ENCODE data around the gene LARP1. TPM values are rescaled to one million over a fixed set of nuclear protein-coding genes. Genes with fewer than 3 reads are reported as not detected.

The LARP1 gene
- total and polyA plus RNA-seq, 10 of the 15 experiments (the other 5 are each of a cell fraction or from before 2014, with no cell fraction given) = 22.6 to 227 (median 60.8) TPM

- Histone ChIP-seq H4K20me1 (ENCODE audit: control insufficient read depth, insufficient read depth) (peaks cover 16% of the 10 kb centered on the region), H3K4me1 (ENCODE audit: control insufficient read depth, insufficient read depth, low read length) (peaks cover 19% of the 10 kb centered on the region), H3K4me3 (no peak overlapping the region), H3K27me3 (replicated peaks in 1 of 2; ENCODE audit: control insufficient read depth in 2 of 2, insufficient read depth in 2 of 2, low read length in 1 of 2) (no peaks in the 10 kb centered on the region), H2AFZ (ENCODE audit: control insufficient read depth, low read depth, low read length) (no peak overlapping the region), H3K36me3 (ENCODE audit: control insufficient read depth in 2 of 2, insufficient read depth in 2 of 2, low read length in 1 of 2) (peaks cover 9 to 15% of the 10 kb centered on the region in 2 experiments), H3K79me2 (ENCODE audit: control insufficient read depth, insufficient read depth, low read length) (peaks cover 96% of the 10 kb centered on the region), H3K27ac (ENCODE audit: control insufficient read depth, insufficient read depth) (no peak overlapping the region), H3K4me2 (ENCODE audit: control insufficient read depth, insufficient read depth) (no peak overlapping the region), H3K9me3 (replicated peaks; ENCODE audit: control insufficient read depth, insufficient read depth, low read length) (no peaks in the 10 kb centered on the region), H3K9ac (ENCODE audit: control insufficient read depth, insufficient read depth, low read length) (no peak overlapping the region)
- in situ Hi-C loops (cut with MboI) (no loop called here), intact Hi-C loops (cut with micrococcal nuclease; ENCODE audit: unreplicated experiment) (no loop called here)
- BruUV-seq (replicated peaks) = no TSS peak
- ChIA-PET RAD21 (ENCODE audit: unreplicated experiment) (no interaction called here), CTCF (interaction anchor here (1.6 kb wide), 1 partner anchor 11 kb away, joined by 3 read pairs; no protein-coding TSS in a partner anchor), POLR2A (no interaction called here), SMC1A (ENCODE audit: uncharacterized antibody, unreplicated experiment) (interaction anchor here (0.8 kb wide), 1 partner anchor 81 kb away, joined by 4 read pairs; no protein-coding TSS in a partner anchor)
- WGBS (ENCODE audit: insufficient coverage, insufficient replicate concordance, low lambda C conversion rate, missing lambda C conversion rate) = 100% methylated on average over 1 of the region's 1 CpG
- ATAC-seq (no peak), DNase-seq (ENCODE audit: low read depth, low spot score) (no peak), FAIRE-seq (no peak)
- no peak for TF ChIP-seq MXI1 (IDR thresholded peaks at IDR 0.05; ENCODE audit: low read depth, low read length)
- no peak for TF ChIP-seq ESRRA (IDR thresholded peaks at IDR 0.05; ENCODE audit: low read length)
- TF ChIP-seq NFYB (IDR thresholded peaks at IDR 0.05; ENCODE audit: insufficient read depth, low read depth, low read length) = no peak
- TF ChIP-seq PAX8 (IDR thresholded peaks at IDR 0.05) = no peak
Observed at GRCh38 chr5:154776167-154776566, 21.0 kb downstream of the LARP1 start.

DNA sequence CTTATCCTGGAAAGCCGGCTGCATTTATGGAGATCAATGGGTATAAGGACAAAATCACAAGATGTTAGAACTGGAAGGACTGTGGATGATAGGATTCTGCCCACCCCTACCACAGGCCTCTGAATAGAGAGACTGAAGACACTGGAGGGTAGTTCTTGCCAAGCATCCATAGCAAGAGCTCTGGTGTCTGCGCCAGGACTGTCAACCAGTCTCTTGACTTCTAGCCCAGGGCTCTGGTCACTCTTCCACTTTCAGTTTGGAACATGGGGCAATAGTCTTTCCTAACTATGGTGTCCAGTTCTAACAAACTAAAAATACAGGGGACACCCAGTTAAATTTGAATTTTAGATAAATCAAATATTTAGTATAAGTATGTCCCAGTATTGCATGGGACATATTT lies 23.4 kb downstream of the LARP1 start:
- ChIA-PET CTCF (interaction anchor here (0.8 to 1.4 kb wide), 3 partner anchors 11 to 128 kb away, joined by 3 read pairs; no protein-coding TSS in a partner anchor), POLR2A (interaction anchor here (1.3 kb wide), 1 partner anchor 20 kb away, joined by 3 read pairs; no protein-coding TSS in a partner anchor), RAD21 (ENCODE audit: unreplicated experiment) (no interaction called here), SMC1A (ENCODE audit: uncharacterized antibody, unreplicated experiment) (no interaction called here)
- Histone ChIP-seq H3K27ac (ENCODE audit: control insufficient read depth, insufficient read depth) (no peak overlapping the region), H4K20me1 (ENCODE audit: control insufficient read depth, insufficient read depth) (peaks cover 16% of the 10 kb centered on the region), H3K9me3 (replicated peaks; ENCODE audit: control insufficient read depth, insufficient read depth, low read length) (no peaks in the 10 kb centered on the region), H3K9ac (ENCODE audit: control insufficient read depth, insufficient read depth, low read length) (no peak overlapping the region), H3K36me3 (ENCODE audit: control insufficient read depth in 2 of 2, insufficient read depth in 2 of 2, low read length in 1 of 2) (peaks cover 4 to 5% of the 10 kb centered on the region in 2 experiments), H3K4me2 (ENCODE audit: control insufficient read depth, insufficient read depth) (no peak overlapping the region), H2AFZ (ENCODE audit: control insufficient read depth, low read depth, low read length) (no peak overlapping the region), H3K27me3 (replicated peaks in 1 of 2; ENCODE audit: control insufficient read depth in 2 of 2, insufficient read depth in 2 of 2, low read length in 1 of 2) (no peaks in the 10 kb centered on the region), H3K4me3 (no peak overlapping the region), H3K79me2 (ENCODE audit: control insufficient read depth, insufficient read depth, low read length) (peaks cover 95% of the 10 kb centered on the region), H3K4me1 (ENCODE audit: control insufficient read depth, insufficient read depth, low read length) (peaks cover 35% of the 10 kb centered on the region)
- DNase-seq (ENCODE audit: low read depth, low spot score) = no peak
- intact Hi-C loops (cut with micrococcal nuclease; ENCODE audit: unreplicated experiment) (no loop called here), in situ Hi-C loops (cut with MboI) (no loop called here)
- TF ChIP-seq, protein P1, sequence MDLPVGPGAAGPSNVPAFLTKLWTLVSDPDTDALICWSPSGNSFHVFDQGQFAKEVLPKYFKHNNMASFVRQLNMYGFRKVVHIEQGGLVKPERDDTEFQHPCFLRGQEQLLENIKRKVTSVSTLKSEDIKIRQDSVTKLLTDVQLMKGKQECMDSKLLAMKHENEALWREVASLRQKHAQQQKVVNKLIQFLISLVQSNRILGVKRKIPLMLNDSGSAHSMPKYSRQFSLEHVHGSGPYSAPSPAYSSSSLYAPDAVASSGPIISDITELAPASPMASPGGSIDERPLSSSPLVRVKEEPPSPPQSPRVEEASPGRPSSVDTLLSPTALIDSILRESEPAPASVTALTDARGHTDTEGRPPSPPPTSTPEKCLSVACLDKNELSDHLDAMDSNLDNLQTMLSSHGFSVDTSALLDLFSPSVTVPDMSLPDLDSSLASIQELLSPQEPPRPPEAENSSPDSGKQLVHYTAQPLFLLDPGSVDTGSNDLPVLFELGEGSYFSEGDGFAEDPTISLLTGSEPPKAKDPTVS (IDR thresholded peaks at IDR 0.05; ENCODE audit: low read depth, low read length) = no peak
- TF ChIP-seq ZNF274 (IDR thresholded peaks at IDR 0.05; ENCODE audit: insufficient read depth, insufficient read length) (no peak), LARP7 (IDR thresholded peaks at IDR 0.05) (no peak), RCOR1 (conservative IDR thresholded peaks at IDR 0.05; ENCODE audit: low read depth, low read length) (no peak), MTA2 (IDR thresholded peaks at IDR 0.05; ENCODE audit: low read depth) (no peak), HCFC1 (IDR thresholded peaks at IDR 0.05; ENCODE audit: low read length) (no peak), CBFB (IDR thresholded peaks at IDR 0.05; ENCODE audit: low read depth) (no peak), E4F1 (IDR thresholded peaks at IDR 0.05; ENCODE audit: borderline replicate concordance, partially characterized antibody) (no peak), POLR2AphosphoS5 (IDR thresholded peaks at IDR 0.05; ENCODE audit: low read length) (no peak), FOXK2 (IDR thresholded peaks at IDR 0.05) (no peak), SIX5 (IDR thresholded peaks at IDR 0.05; ENCODE audit: low read depth, low read length, severe bottlenecking) (no peak), NFXL1 (IDR thresholded peaks at IDR 0.05; ENCODE audit: borderline replicate concordance) (no peak)
- ATAC-seq = peak; percentile 8; the same call in 1 of the 3 replicates
- WGBS (ENCODE audit: insufficient coverage, insufficient replicate concordance, low lambda C conversion rate, missing lambda C conversion rate) = 97% methylated on average over 2 of the region's 2 CpGs
- no peak for FAIRE-seq
- no TSS peak for BruUV-seq (replicated peaks)

All from GM12878 (cell line).